Trophoblast cell (in vitro differentiated cells and primary cell): Measurements from ENCODE around the gene HNRNPR.
"Not testable (repeated sequence)": the region's sequence is repeated elsewhere in the genome, so short reads cannot be mapped to it uniquely, and the experiment has no call there.

ENCODE experiments used
- DNase-seq, 2 donors: peaks; one replicate each; pipeline ENCODE4 v3.0.0-alpha.2; 2016
- H2AFZ ChIP-seq: 2 replicates; pipeline ENCODE4 v1.6.1; 2013; ENCODE audit warnings: low read length, moderate library complexity, mild to moderate bottlenecking; ENCODE audit not compliant: insufficient read depth, poor library complexity
- H2AK5ac ChIP-seq: 2 replicates; pipeline ENCODE4 v1.6.1; 2013; ENCODE audit warnings: mild to moderate bottlenecking, low read length
- H2BK120ac ChIP-seq: 2 replicates; pipeline ENCODE4 v1.6.1; 2013; ENCODE audit warnings: low read length, mild to moderate bottlenecking, moderate library complexity; ENCODE audit not compliant: insufficient read depth, poor library complexity
- H2BK12ac ChIP-seq: 2 replicates; pipeline ENCODE4 v1.6.1; 2013; ENCODE audit warnings: mild to moderate bottlenecking, low read length, moderate library complexity
- H2BK5ac ChIP-seq: 2 replicates; pipeline ENCODE4 v1.6.1; 2013; ENCODE audit warnings: low read length, low read depth, moderate library complexity, mild to moderate bottlenecking; ENCODE audit not compliant: poor library complexity
- H3K14ac ChIP-seq: 2 replicates; pipeline ENCODE4 v1.6.1; 2013; ENCODE audit warnings: mild to moderate bottlenecking, low read length
- H3K18ac ChIP-seq: 2 replicates; pipeline ENCODE4 v1.6.1; 2013; ENCODE audit warnings: mild to moderate bottlenecking, low read length
- H3K23ac ChIP-seq: 2 replicates; pipeline ENCODE4 v1.6.1; 2013; ENCODE audit warnings: low read length
- H3K27ac ChIP-seq: 2 replicates; pipeline ENCODE4 v1.5.1; 2013; ENCODE audit warnings: low read depth, mild to moderate bottlenecking, inconsistent platforms, low read length, moderate library complexity
- H3K27me3 ChIP-seq: 2 replicates; pipeline ENCODE4 v1.6.1; 2013; ENCODE audit warnings: inconsistent platforms, mild to moderate bottlenecking, low read length, moderate library complexity; ENCODE audit not compliant: insufficient read depth
- H3K36me3 ChIP-seq, 2 experiments: 1 replicate in 1 of 2; 2 replicates in 1 of 2; pipeline ENCODE4 v1.6.1; 2013; ENCODE audit warnings: low read length in 2 of 2, mild to moderate bottlenecking in 2 of 2, moderate library complexity in 1 of 2; ENCODE audit not compliant: insufficient read depth in 2 of 2, control insufficient read depth in 1 of 2
- H3K4ac ChIP-seq: 2 replicates; pipeline ENCODE4 v1.6.1; 2013; ENCODE audit warnings: low read depth, mild to moderate bottlenecking, low read length, moderate library complexity
- H3K4me1 ChIP-seq, 2 experiments: 1 replicate in 1 of 2; 2 replicates in 1 of 2; pipeline ENCODE4 v1.6.1; 2013; ENCODE audit warnings: low read length in 2 of 2, mild to moderate bottlenecking in 2 of 2, moderate library complexity in 1 of 2; ENCODE audit not compliant: insufficient read depth in 2 of 2, control insufficient read depth in 1 of 2
- H3K4me2 ChIP-seq: 2 replicates; pipeline ENCODE4 v1.6.1; 2013; ENCODE audit warnings: inconsistent platforms, mild to moderate bottlenecking, low read length, moderate library complexity
- H3K4me3 ChIP-seq: 2 replicates; pipeline ENCODE4 v1.5.1; 2013; ENCODE audit warnings: mild to moderate bottlenecking, low read depth, low read length, inconsistent platforms
- H3K79me1 ChIP-seq: one replicate; pipeline ENCODE4 v1.6.1; 2013; ENCODE audit warnings: low read length
- H3K79me2 ChIP-seq: 2 replicates; pipeline ENCODE4 v1.6.1; 2013; ENCODE audit warnings: low read length, mild to moderate bottlenecking; ENCODE audit not compliant: control insufficient read depth, insufficient read depth, poor library complexity
- H3K9ac ChIP-seq: 2 replicates; pipeline ENCODE4 v1.6.1; 2013; ENCODE audit warnings: mild to moderate bottlenecking, low read length
- H3K9me3 ChIP-seq: 2 replicates; pipeline ENCODE4 v1.6.1; 2013; ENCODE audit warnings: low read depth, mild to moderate bottlenecking, control low read depth, inconsistent platforms, low read length; ENCODE audit not compliant: insufficient read depth
- H4K12ac ChIP-seq: 2 replicates; pipeline ENCODE4 v1.6.1; 2013; ENCODE audit warnings: low read depth, mild to moderate bottlenecking, low read length, moderate library complexity
- H4K8ac ChIP-seq: 2 replicates; pipeline ENCODE4 v1.6.1; 2013; ENCODE audit warnings: low read depth, mild to moderate bottlenecking, low read length, moderate library complexity
- H4K91ac ChIP-seq: one replicate; pipeline ENCODE4 v1.6.1; 2013; ENCODE audit warnings: low read depth, mild to moderate bottlenecking, low read length, moderate library complexity
- WGBS: extraction: QIAGEN DNeasy Blood & Tissue Kit; methylation state at CpG from one replicate; pipeline ENCODE4 v1.1.7; 2013; ENCODE audit warnings: missing lambda C conversion rate; ENCODE audit not compliant: insufficient read length, insufficient coverage; ENCODE audit errors: extremely low coverage; 5-methylcytosine and 5-hydroxymethylcytosine counted together

The HNRNPR gene

DNA sequence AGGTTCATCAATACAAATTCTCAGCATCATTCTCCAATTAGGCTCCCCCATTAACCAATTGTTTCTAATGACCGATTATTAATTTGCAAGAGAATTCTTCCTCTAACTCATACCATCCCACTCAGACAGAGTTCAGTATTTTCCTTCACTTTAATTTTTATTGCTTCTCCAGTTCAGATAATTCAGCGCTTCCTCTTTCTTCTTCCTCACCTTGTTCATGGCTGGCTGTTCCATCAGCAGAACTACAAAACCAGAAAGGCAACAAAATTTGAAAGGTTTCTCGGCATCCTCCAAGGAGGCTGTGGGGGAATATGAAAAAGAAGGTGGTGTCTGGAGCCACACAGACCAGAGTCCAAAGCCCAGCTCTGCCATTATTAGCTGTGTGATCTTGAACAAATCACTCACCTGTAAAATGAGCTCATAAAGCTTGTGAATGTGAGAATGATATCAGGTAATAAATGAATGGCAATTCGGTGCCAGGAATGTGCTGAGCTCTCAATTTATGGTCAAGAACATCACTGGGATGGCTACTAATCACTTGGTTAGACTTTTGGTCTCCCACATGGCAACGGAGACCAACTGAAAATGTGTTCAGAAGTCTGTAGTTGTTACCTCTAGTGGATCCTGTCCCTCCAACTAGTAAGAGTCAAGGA lies 37.3 kb upstream of the HNRNPR start:
- Histone ChIP-seq H3K18ac (no peak overlapping the region), H2BK12ac (no peak overlapping the region), H3K79me2 (no peaks in the 10 kb centered on the region), H3K27me3 (no peaks in the 10 kb centered on the region), H3K4me3 (no peak overlapping the region), H3K9ac (no peak overlapping the region), H2AK5ac (no peak overlapping the region), H2AFZ (no peak overlapping the region), H3K9me3 (no peaks in the 10 kb centered on the region), H4K12ac (no peak overlapping the region), H2BK120ac (no peak overlapping the region), H3K4ac (no peak overlapping the region), H3K27ac (no peak overlapping the region), H3K36me3 (no peaks in the 10 kb centered on the region), H3K4me2 (no peak overlapping the region), H4K91ac (no peak overlapping the region), H4K8ac (no peak overlapping the region), H2BK5ac (no peak overlapping the region), H3K14ac (no peak overlapping the region), H3K23ac (peak overlapping the region; percentile 24), H3K4me1 (peaks cover 16 to 22% of the 10 kb centered on the region in 2 experiments), H3K79me1 (peaks cover 11% of the 10 kb centered on the region)
- no peak for DNase-seq
- no CpG with 5 or more reads among the region's 5 CpGs for WGBS

DNA sequence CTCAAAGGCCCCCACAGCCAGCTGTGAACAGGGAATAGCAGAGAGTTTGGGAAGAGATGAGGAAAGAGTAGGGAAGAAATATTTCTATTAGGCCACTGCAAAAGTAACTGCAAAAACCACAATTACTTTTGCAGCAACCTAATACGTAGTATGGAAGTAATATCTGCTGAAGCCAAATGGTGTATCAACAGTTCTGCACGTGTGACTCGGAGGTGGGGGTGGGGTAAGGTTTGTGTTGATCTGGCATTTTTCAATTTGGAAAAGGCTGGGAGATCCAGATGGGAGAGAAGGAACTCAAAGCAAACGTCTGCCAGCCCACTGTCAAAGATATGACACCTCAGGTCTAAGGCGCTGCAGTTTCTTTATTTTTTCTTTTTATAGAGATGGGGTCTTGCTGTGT lies 36.6 kb upstream of the HNRNPR start:
- Histone ChIP-seq H3K23ac (no peak overlapping the region), H3K9ac (no peak overlapping the region), H3K4ac (no peak overlapping the region), H3K27me3 (no peaks in the 10 kb centered on the region), H3K79me1 (peaks cover 8% of the 10 kb centered on the region), H3K36me3 (no peaks in the 10 kb centered on the region), H2AK5ac (no peak overlapping the region), H3K4me3 (no peak overlapping the region), H3K27ac (no peak overlapping the region), H4K91ac (no peak overlapping the region), H3K18ac (no peak overlapping the region), H3K9me3 (no peaks in the 10 kb centered on the region), H2BK120ac (no peak overlapping the region), H3K4me1 (peaks cover 14 to 18% of the 10 kb centered on the region in 2 experiments), H4K8ac (no peak overlapping the region), H3K79me2 (no peaks in the 10 kb centered on the region), H4K12ac (no peak overlapping the region), H3K4me2 (no peak overlapping the region), H3K14ac (no peak overlapping the region), H2BK5ac (no peak overlapping the region), H2AFZ (no peak overlapping the region), H2BK12ac (no peak overlapping the region)
- WGBS, result no CpG with 5 or more reads among the region's 5 CpGs
- no peak for DNase-seq

DNA sequence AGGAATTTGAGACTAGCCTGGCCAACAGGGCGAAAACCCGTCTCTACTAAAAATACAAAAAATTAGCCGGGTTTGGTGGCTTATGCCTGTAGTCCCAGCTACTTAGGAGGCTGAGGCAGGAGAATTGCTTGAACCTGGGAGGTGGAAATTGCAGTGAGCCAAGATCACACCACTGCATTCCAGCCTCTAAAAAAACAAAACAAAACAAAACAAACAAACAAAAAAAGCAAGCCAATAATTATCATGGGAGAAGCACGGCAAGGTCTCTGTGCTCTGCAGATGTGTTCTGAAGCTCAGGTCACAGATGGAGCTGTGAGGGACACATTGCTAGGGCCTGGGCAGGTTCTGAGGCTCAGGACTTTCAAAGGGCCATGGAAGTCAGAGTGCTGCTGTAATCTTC lies 36.2 kb upstream of the HNRNPR start:
- not testable (repeated sequence) for H2BK120ac ChIP-seq, H3K9me3 ChIP-seq, H2AK5ac ChIP-seq, H3K79me2 ChIP-seq, H3K14ac ChIP-seq, H3K36me3 ChIP-seq, DNase-seq, H3K4me3 ChIP-seq, H2AFZ ChIP-seq, H3K23ac ChIP-seq, H2BK5ac ChIP-seq, H3K27me3 ChIP-seq, H3K18ac ChIP-seq, H3K4me2 ChIP-seq, H4K8ac ChIP-seq, H4K12ac ChIP-seq, H2BK12ac ChIP-seq, H3K9ac ChIP-seq, H4K91ac ChIP-seq, H3K79me1 ChIP-seq, H3K4ac ChIP-seq, H3K27ac ChIP-seq
- H3K4me1 ChIP-seq, result peaks cover 10 to 13% of the 10 kb centered on the region in 2 experiments
- WGBS, result no CpG with 5 or more reads among the region's 4 CpGs

DNA sequence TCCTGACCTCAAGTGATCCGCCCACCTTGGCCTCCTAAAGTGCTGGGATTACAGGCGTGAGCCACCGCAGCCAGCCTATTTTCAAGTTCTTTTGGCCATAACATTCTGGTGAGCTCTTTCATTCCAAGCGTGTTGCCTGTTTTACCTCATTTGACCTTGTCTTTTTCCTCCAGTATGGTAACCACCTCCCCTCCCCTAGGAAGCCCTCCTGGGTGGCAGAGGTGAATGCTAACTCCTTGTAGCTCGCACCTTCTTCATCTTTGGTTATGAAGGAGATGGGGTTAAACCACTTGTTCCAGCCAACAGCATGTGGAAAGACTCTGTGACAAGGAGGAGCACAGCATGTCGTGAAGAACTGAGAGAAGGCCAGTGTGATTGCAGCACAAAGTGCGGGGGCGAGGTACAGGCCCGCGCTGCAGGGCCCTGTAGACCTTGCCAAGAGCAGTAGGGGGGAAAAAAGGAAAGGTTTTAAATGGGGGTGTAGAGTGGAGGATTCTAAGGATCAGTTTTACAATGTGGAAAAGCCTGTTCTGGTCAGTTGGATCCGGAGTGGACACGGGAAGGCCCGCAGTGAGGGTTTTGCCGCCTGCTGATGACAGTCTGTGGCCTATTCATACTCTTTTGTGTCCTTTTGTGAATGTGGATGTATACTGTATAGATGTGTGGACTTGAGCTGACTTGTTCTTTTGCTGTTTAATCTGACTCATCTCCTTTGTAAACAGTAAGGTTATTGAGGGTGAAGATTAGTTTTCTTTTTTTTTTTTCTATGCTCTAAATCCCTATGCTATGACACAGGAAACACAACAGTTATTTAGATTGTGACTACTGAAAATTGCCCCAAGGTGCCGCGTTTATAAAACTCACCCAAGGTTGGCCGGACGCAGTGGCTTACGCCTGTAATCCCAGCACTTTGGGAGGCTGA lies 33.1 kb upstream of the HNRNPR start:
- Histone ChIP-seq H3K9ac (no peak overlapping the region), H3K23ac (peak overlapping the region; percentile 6), H3K4ac (no peak overlapping the region), H4K8ac (no peak overlapping the region), H3K27me3 (no peaks in the 10 kb centered on the region), H3K36me3 (no peaks in the 10 kb centered on the region), H3K18ac (no peak overlapping the region), H2AFZ (no peak overlapping the region), H3K79me1 (peaks cover 4% of the 10 kb centered on the region), H4K12ac (no peak overlapping the region), H2AK5ac (no peak overlapping the region), H2BK5ac (no peak overlapping the region), H4K91ac (peak overlapping the region; percentile 23), H3K27ac (peak overlapping the region; percentile 36), H3K9me3 (no peaks in the 10 kb centered on the region), H3K4me3 (no peak overlapping the region), H3K4me2 (no peak overlapping the region), H3K4me1 (peaks cover 0 to 6% of the 10 kb centered on the region in 2 experiments), H3K14ac (no peak overlapping the region), H3K79me2 (no peaks in the 10 kb centered on the region), H2BK120ac (no peak overlapping the region), H2BK12ac (no peak overlapping the region)
- DNase-seq, result peak; percentile 77 to 82
- WGBS, result no CpG with 5 or more reads among the region's 19 CpGs
